Adrenal gland (tissue), 12 donors: ENCODE measurements around the gene TNKS1BP1. TPM values are rescaled to one million over a fixed set of nuclear protein-coding genes. Genes with fewer than 3 reads are reported as not detected.
"Not testable (repeated sequence)": the region's sequence is repeated elsewhere in the genome, so short reads cannot be mapped to it uniquely, and the experiment has no call there.

ENCODE experiments used
- DNase-seq, 7 donors: peaks; one replicate each; pipeline ENCODE4 v3.0.0-alpha.2; 2019 to 2020
- H3K27ac ChIP-seq, 5 donors: fragments of 200-600 bp; sonication (generic) in 4 of 5; 1 replicate in 3 of 5; 2 replicates in 2 of 5; pipeline versions ENCODE4 v1.5.1 to v1.8.0; 2016 to 2020; ENCODE audit warnings: mild to moderate bottlenecking in 1 of 5
- H3K27me3 ChIP-seq: fragments of 200-600 bp; 2 replicates; pipeline ENCODE4 v1.8.0; 2021
- H3K36me3 ChIP-seq, 2 donors: fragments of 200-600 bp; replicated peaks in 1 of 2; 1 replicate in 1 of 2; 2 replicates in 1 of 2; pipeline versions ENCODE4 v1.5.1 to v1.8.0; 2018 to 2022
- H3K4me1 ChIP-seq, 2 donors: fragments of 200-600 bp; replicated peaks in 1 of 2; 1 replicate in 1 of 2; 2 replicates in 1 of 2; pipeline versions ENCODE4 v1.5.1 to v1.8.0; 2018 to 2021
- H3K4me3 ChIP-seq, 4 donors: fragments of 200-600 bp; sonication (generic) in 3 of 4; one replicate each; pipeline ENCODE4 v1.5.1; 2016 to 2018
- H3K9me3 ChIP-seq, 3 donors: fragments of 200-600 bp; sonication (generic) in 1 of 3; replicated peaks in 1 of 3; 1 replicate in 2 of 3; 2 replicates in 1 of 3; pipeline versions ENCODE4 v1.5.1 to v1.8.0; 2016 to 2021
- CTCF ChIP-seq, 6 experiments: fragments of 450-650 bp in 4 of 6; fragments of 200-600 bp in 2 of 6; sonication (generic) in 1 of 6; IDR thresholded peaks; 1 replicate in 5 of 6; 2 replicates in 1 of 6; pipeline versions ENCODE4 v1.5.1 to v1.8.0; 2016 to 2021; ENCODE audit warnings: antibody characterized with exemption in 6 of 6, mild to moderate bottlenecking in 2 of 6, moderate library complexity in 1 of 6
- POLR2A ChIP-seq, 2 donors: fragments of 450-650 bp; IDR thresholded peaks; one replicate each; pipeline ENCODE4 v1.6.1; 2017; ENCODE audit warnings: antibody characterized with exemption in 2 of 2, mild to moderate bottlenecking in 2 of 2, moderate library complexity in 1 of 2
- WGBS, 4 donors: extraction: QIAGEN DNeasy Blood & Tissue Kit in 2 of 4; methylation state at CpG; one replicate each; pipeline versions ENCODE4 v1.1.5 to v1.1.7; 2013 to 2017; 5-methylcytosine and 5-hydroxymethylcytosine counted together
- intact Hi-C, 2 donors: fragments of 100-400 bp; cut with DNase I; formaldehyde crosslinking; loops; one replicate each; pipeline versions ENCODE4 v1.14.1 to v1.15.0; 2022 to 2023
- polyA plus RNA-seq, 3 donors: library from polyadenylated mRNA; stranded (reverse); fragments of 200-250 nt in 2 of 3; fragments of 350-450 nt in 1 of 3; fragmentation: Illumina TruSeq in 1 of 3; extraction: RNeasy Lipid Tissue Mini Kit (QIAGEN cat#74804) in 1 of 3; gene quantifications; one replicate each; pipeline ENCODE4 v1.2.3, GENCODE V29; 2013 to 2014
- total RNA-seq, 9 donors: library from RNA; depleted of rRNA in 4 of 9; stranded (reverse); fragments of >200 nt in 4 of 9; fragments of 120-200 nt in 1 of 9; fragmentation: NEBNext Ultra II Directional in 1 of 9; extraction: Animal tissue kit (Norgen Biotek cat#: 25700) in 1 of 9; gene quantifications; one replicate each; pipeline versions ENCODE4 v1.1.0 to v1.2.4, GENCODE V29; 2013 to 2023
- donor health status: healthy with polysubstance abuse.
- donor health status: Bipolar disorder and iron deficiency.
- donor health status: DM: yes; HTN: yes; CAD: no.
- donor health status: DM: no; HTN: no; CAD: no.
- donor health status: DM: no; HTN: no; CAD: no.
- donor health status: DM: yes; HTN: yes; CAD: no.

TNKS1BP1 gene
- total and polyA plus RNA-seq, 12 donors, result 24.5 to 338 (median 140) TPM

GRCh38 chr11:57300785-57301184 lies 24.0 kb downstream of the TNKS1BP1 start:
- no peak overlapping the region for H3K4me3 ChIP-seq
- H3K36me3 ChIP-seq, result peaks cover 0 to 44% of the 10 kb centered on the region in 2 donors
- no peaks in the 10 kb centered on the region for H3K9me3 ChIP-seq
- 97 to 100% (median 99%) methylated on average over 1 to 10 of the region's 10 CpGs for WGBS, 4 donors
- no peaks in the 10 kb centered on the region for H3K27me3 ChIP-seq
- intact Hi-C loops, result no loop called here
- DNase-seq, result no peak
- TF ChIP-seq POLR2A (IDR thresholded peaks at IDR 0.05), result no peak
- TF ChIP-seq CTCF (IDR thresholded peaks at IDR 0.05), result no peak
- peaks cover 17 to 23% of the 10 kb centered on the region in 2 donors for H3K4me1 ChIP-seq
- H3K27ac ChIP-seq, result no peak overlapping the region

- Histone ChIP-seq H3K9me3 (no peaks in the 10 kb centered on the region), H3K27ac (no peak overlapping the region), H3K4me1 (peaks cover 4 to 8% of the 10 kb centered on the region in 2 donors), H3K27me3 (no peaks in the 10 kb centered on the region), H3K36me3 (peaks cover 0 to 44% of the 10 kb centered on the region in 2 donors), H3K4me3 (no peak overlapping the region)
- TF ChIP-seq POLR2A (IDR thresholded peaks at IDR 0.05), result no peak
- no peak for TF ChIP-seq CTCF (IDR thresholded peaks at IDR 0.05)
- WGBS, 4 donors, result 95 to 97% (median 96%) methylated on average over 5 of the region's 5 CpGs
- DNase-seq, result no peak
- intact Hi-C loops, result no loop called here
These were observed 25.5 kb downstream of the TNKS1BP1 start for GRCh38 chr11:57299150-57299737.

- no peak for DNase-seq
- Histone ChIP-seq H3K4me1 (no peaks in the 10 kb centered on the region), H3K27me3 (no peaks in the 10 kb centered on the region), H3K36me3 (peaks cover 0 to 39% of the 10 kb centered on the region in 2 donors), H3K9me3 (no peaks in the 10 kb centered on the region), H3K27ac (no peak overlapping the region), H3K4me3 (no peak overlapping the region)
- intact Hi-C loops, result no loop called here
- no peak for TF ChIP-seq POLR2A (IDR thresholded peaks at IDR 0.05)
- TF ChIP-seq CTCF (IDR thresholded peaks at IDR 0.05), result no peak
- 87 to 92% (median 90%) methylated on average over 2 of the region's 2 CpGs for WGBS, 4 donors
These were observed 27.5 kb downstream of the TNKS1BP1 start for GRCh38 chr11:57297221-57297620.

GRCh38 chr11:57296205-57296604 lies 28.5 kb downstream of the TNKS1BP1 start:
- peaks cover 0 to 29% of the 10 kb centered on the region in 2 donors for H3K36me3 ChIP-seq
- 70 to 92% (median 88%) methylated on average over 3 of the region's 3 CpGs for WGBS, 4 donors

More at GRCh38 chr11:57296205-57296604, 28.5 kb downstream of the TNKS1BP1 start:
- H3K4me1 ChIP-seq, intact Hi-C loops, H3K4me3 ChIP-seq, H3K27ac ChIP-seq, H3K9me3 ChIP-seq, DNase-seq, H3K27me3 ChIP-seq: not testable (repeated sequence)
